ENCODE data around the gene OR2T11.
"Not testable (repeated sequence)": the region's sequence is repeated elsewhere in the genome, so short reads cannot be mapped to it uniquely, and the experiment has no call there.

The OR2T11 gene

GRCh38 chr1:248634991-248635390, at the start of gene OR2T11:
TSS of gene OR2T11 (minus strand) at chr1:248635091. CDS start at chr1:248627128, 7,963 bp downstream.
- DNase-seq (ENCODE audit: low spot score) = not testable (repeated sequence)

GRCh38 chr1:248681651-248682050, 46.8 kb upstream of the OR2T11 start:
- DNase-seq (ENCODE audit: low spot score) = no peak

- no peak for DNase-seq (ENCODE audit: low spot score)
Measured at GRCh38 chr1:248670003-248670402, 35.1 kb upstream of the OR2T11 start.

GRCh38 chr1:248663453-248664328, 28.8 kb upstream of the OR2T11 start:
- DNase-seq (ENCODE audit: low spot score) = not testable (repeated sequence)

GRCh38 chr1:248656797-248657196, 21.9 kb upstream of the OR2T11 start:
- DNase-seq (ENCODE audit: low spot score) = not testable (repeated sequence)

- DNase-seq (ENCODE audit: low spot score) = not testable (repeated sequence)
Measured at GRCh38 chr1:248655354-248655753, 20.5 kb upstream of the OR2T11 start, which contains the start of gene OR2T27. TSS of gene OR2T27 (minus strand) at chr1:248655528. CDS start at chr1:248650884, 4,644 bp downstream.

- DNase-seq (ENCODE audit: low spot score) = not testable (repeated sequence)
Measured at GRCh38 chr1:248648770-248649536, 14.1 kb upstream of the OR2T11 start.

GRCh38 chr1:248645178-248645577, 10.3 kb upstream of the OR2T11 start, which contains the start of gene OR2T35:
TSS of gene OR2T35 (minus strand) at chr1:248645278. CDS start at chr1:248639258, 6,020 bp downstream.
- DNase-seq (ENCODE audit: low spot score) = not testable (repeated sequence)

- DNase-seq (ENCODE audit: low spot score) = not testable (repeated sequence)
Measured at GRCh38 chr1:248642971-248643651, 8.2 kb upstream of the OR2T11 start.

- not testable (repeated sequence) for DNase-seq (ENCODE audit: low spot score)
Measured at GRCh38 chr1:248641583-248641982, 6.7 kb upstream of the OR2T11 start.

GRCh38 chr1:248640906-248641305, 6.0 kb upstream of the OR2T11 start:
- not testable (repeated sequence) for DNase-seq (ENCODE audit: low spot score)

GRCh38 chr1:248639652-248640051, 4.8 kb upstream of the OR2T11 start:
- DNase-seq (ENCODE audit: low spot score) = not testable (repeated sequence)

GRCh38 chr1:248636612-248637011, 1.7 kb upstream of the OR2T11 start:
- DNase-seq (ENCODE audit: low spot score) = not testable (repeated sequence)

- DNase-seq (ENCODE audit: low spot score) = peak; percentile 51
Measured at GRCh38 chr1:248631354-248632008, 3.4 kb downstream of the OR2T11 start.

- DNase-seq (ENCODE audit: low spot score) = no peak
Measured at GRCh38 chr1:248630551-248630950, 4.3 kb downstream of the OR2T11 start.

GRCh38 chr1:248627971-248628844, 6.7 kb downstream of the OR2T11 start:
- DNase-seq (ENCODE audit: low spot score) = no peak

GRCh38 chr1:248625971-248626370, 8.9 kb downstream of the OR2T11 start:
- DNase-seq (ENCODE audit: low spot score) = no peak

- no peak for DNase-seq (ENCODE audit: low spot score)
Measured at GRCh38 chr1:248625166-248625565, 9.7 kb downstream of the OR2T11 start.

- peak; percentile 41 for DNase-seq (ENCODE audit: low spot score)
Measured at GRCh38 chr1:248622570-248623001, 12.3 kb downstream of the OR2T11 start.

GRCh38 chr1:248621770-248622169, 13.1 kb downstream of the OR2T11 start:
- no peak for DNase-seq (ENCODE audit: low spot score)
